ENCODE measurements around the gene CLNS1A. TPM values are rescaled to one million over a fixed set of nuclear protein-coding genes. Genes with fewer than 3 reads are reported as not detected.
A peak's percentile ranks its signal among the peaks of the same experiment; 100 is the strongest.
"Not testable (repeated sequence)": the region's sequence is repeated elsewhere in the genome, so short reads cannot be mapped to it uniquely, and the experiment has no call there.

The CLNS1A gene
- total and polyA plus RNA-seq, 8 donors, result 31.1 to 65.8 (median 52.0) TPM

DNA sequence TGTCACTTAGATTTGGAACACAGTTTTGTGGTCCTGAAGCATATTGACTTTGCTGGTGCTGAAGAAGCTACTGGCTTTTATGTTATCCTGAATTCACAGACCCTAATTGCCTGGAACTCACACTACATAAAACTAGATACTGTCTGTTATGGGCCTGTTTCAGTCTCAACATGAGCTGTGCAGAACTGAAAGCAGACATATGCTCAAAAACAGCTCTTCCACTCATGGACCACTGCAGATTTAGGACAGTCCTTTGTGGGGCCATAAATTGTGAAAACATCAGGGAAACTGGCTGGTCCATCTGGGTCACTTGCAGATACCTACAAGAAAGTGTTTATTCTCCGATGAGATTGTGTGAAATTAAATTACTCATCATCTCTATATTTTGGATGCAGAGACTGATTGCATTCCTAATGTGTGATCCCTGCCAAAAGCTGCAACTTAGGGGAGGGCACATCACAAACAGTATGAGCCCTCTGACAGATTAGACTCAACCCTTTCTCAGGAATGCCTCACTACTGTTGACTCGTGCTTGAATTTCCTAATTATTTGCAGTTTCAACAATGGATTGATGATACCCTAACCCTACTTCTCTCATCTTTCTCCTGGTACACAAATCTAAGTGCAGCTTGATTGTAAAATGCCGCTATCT lies 10.2 kb upstream of the CLNS1A start:
- no peak overlapping the region for H3K27ac ChIP-seq
- TF ChIP-seq, protein P1, sequence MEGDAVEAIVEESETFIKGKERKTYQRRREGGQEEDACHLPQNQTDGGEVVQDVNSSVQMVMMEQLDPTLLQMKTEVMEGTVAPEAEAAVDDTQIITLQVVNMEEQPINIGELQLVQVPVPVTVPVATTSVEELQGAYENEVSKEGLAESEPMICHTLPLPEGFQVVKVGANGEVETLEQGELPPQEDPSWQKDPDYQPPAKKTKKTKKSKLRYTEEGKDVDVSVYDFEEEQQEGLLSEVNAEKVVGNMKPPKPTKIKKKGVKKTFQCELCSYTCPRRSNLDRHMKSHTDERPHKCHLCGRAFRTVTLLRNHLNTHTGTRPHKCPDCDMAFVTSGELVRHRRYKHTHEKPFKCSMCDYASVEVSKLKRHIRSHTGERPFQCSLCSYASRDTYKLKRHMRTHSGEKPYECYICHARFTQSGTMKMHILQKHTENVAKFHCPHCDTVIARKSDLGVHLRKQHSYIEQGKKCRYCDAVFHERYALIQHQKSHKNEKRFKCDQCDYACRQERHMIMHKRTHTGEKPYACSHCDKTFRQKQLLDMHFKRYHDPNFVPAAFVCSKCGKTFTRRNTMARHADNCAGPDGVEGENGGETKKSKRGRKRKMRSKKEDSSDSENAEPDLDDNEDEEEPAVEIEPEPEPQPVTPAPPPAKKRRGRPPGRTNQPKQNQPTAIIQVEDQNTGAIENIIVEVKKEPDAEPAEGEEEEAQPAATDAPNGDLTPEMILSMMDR (IDR thresholded peaks at IDR 0.05), result no peak
- FAIRE-seq (no peak), DNase-seq (no peak), ATAC-seq (no peak)
- no peak overlapping the region for H3K4me3 ChIP-seq
- H3K27me3 ChIP-seq, result no peaks in the 10 kb centered on the region
- peaks cover 0 to 8% (median 0%) of the 10 kb centered on the region in 3 donors for H3K4me1 ChIP-seq
- intact Hi-C loops (cut with DNase I), result no loop called here
- H3K36me3 ChIP-seq, result no peaks in the 10 kb centered on the region
- no peaks in the 10 kb centered on the region for H3K9me3 ChIP-seq
- 53 to 57% methylated on average over 3 of the region's 3 CpGs for WGBS, 2 donors

DNA sequence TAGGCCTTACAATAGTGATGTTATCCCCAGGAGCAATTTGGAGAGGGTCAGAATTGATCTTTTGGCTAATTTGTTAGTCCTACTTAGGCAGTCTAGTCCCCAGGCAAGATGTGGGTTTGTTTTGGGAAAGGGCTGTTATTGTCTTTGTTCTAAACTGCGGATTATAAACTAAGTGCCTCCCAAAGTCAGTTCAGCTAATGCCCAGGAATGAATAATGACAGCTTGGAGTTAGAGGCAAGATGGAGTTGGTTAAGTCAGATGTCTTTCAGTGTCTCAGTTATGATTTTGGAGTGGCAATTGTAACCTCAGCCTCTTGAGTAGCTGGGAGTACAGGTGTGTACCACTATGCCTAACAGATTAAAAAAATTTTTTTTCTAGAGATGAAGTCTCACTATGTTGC lies 7.3 kb upstream of the CLNS1A start:
- WGBS, 2 donors, result 76 to 86% methylated on average over 1 of the region's 1 CpG
- FAIRE-seq (no peak), ATAC-seq (no peak)

DNA sequence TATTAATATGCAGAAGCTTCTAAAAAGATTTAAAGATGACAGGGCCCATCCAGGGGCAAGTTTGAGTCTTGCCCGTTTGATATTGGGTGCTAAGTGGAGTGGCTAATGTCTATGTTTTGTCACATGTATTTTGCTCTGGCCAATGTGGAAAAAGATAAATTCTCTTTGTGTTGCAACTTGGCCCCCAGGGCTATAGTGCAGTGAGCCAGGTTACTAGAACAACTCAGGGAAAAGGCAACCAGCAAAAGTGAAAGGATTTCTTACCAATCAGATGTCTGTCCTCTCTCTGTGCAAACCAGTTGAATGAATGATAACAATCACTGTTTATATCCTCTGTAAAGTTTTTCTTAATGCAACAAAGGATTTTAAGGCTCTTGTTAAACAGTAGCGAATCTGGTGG lies 4.6 kb upstream of the CLNS1A start:
- DNase-seq, result no peak
- TF ChIP-seq, protein P1 (IDR thresholded peaks at IDR 0.05), result no peak
- Histone ChIP-seq H3K4me3 (no peak overlapping the region), H3K27ac (no peak overlapping the region), H3K36me3 (no peaks in the 10 kb centered on the region), H3K9me3 (no peaks in the 10 kb centered on the region), H3K27me3 (no peaks in the 10 kb centered on the region), H3K4me1 (peaks cover 0 to 9% (median 0%) of the 10 kb centered on the region in 3 donors)
- intact Hi-C loops (cut with DNase I), result no loop called here
- FAIRE-seq, result no peak
- WGBS, 2 donors, result 85 to 86% methylated on average over 2 of the region's 2 CpGs
- no peak for ATAC-seq

More for the DNA sequence above, 7.3 kb upstream of the CLNS1A start:
- intact Hi-C loops (cut with DNase I), result no loop called here
- no peaks in the 10 kb centered on the region for H3K9me3 ChIP-seq
- peaks cover 0 to 9% (median 0%) of the 10 kb centered on the region in 3 donors for H3K4me1 ChIP-seq
- TF ChIP-seq, protein P1 (IDR thresholded peaks at IDR 0.05), result no peak
- H3K27me3 ChIP-seq, result no peaks in the 10 kb centered on the region
- no peak overlapping the region for H3K27ac ChIP-seq
- no peak for DNase-seq
- no peak overlapping the region for H3K4me3 ChIP-seq
- no peaks in the 10 kb centered on the region for H3K36me3 ChIP-seq

DNA sequence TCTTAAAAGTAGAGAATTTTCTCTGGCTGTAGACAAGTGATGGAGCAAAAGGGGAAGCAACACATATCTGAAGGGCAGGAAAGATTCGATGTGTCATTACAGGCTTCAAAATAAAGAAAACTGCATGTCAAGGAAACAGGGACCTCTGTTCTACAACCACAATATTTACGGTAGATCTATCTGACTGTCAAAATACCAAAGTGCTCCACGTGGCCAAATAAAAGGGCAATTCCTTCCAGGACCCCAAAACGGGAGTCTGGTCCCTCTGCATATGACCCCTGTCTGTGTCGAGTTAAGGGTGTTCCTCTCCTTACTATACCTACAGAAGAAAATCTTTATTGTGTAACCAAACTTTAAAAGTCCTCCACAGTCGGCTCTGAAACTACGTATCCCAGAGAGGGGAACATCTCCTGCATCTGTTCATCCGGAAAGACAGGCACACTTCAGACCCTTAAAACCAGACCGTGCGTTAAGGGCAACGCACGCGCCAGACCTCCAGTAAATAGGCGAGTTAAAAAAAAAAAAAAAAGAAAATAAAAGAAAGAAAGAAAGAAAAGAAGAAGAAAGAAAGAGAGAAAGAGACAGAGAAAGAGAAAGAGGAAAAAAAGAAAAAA lies 756 bp downstream of the CLNS1A start:
- 1 to 2% methylated on average over 14 of the region's 14 CpGs for WGBS, 2 donors
- FAIRE-seq (no peak), DNase-seq (no peak), ATAC-seq (peak in 1 of 4 donors; percentile 3)
- Histone ChIP-seq H3K4me1 (peaks cover 0 to 11% (median 7%) of the 10 kb centered on the region in 3 donors), H3K36me3 (no peaks in the 10 kb centered on the region), H3K27me3 (no peaks in the 10 kb centered on the region), H3K27ac (peak overlapping the region in 2 of 4 donors; percentile 67 to 74), H3K4me3 (peak overlapping the region; percentile 84 to 95 (median 95)), H3K9me3 (no peaks in the 10 kb centered on the region)
- TF ChIP-seq, protein P1 (IDR thresholded peaks at IDR 0.05), result no peak
- intact Hi-C loops (cut with DNase I), result no loop called here

DNA sequence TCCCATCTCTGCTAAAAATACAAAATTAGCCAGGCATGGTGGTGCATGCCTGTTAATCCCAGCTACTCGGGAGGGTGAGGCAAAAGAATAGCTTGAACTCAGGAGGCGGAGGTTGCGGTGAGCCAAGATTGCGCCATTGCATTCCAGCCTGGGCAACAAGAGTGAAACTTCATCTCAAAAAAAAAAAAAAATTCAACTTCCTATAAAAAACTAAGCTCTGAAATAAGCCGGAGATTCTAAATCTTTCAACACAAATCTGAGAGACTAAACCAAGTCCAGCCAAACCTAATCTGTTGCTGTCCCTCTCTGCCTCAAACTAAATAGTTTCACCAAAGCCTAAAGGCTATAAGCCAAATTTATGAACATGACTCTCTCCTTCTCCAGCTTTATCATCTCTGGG lies 3.7 kb downstream of the CLNS1A start:
- H3K9me3 ChIP-seq; H3K4me3 ChIP-seq; intact Hi-C loops (cut with DNase I); H3K36me3 ChIP-seq; ATAC-seq; DNase-seq; H3K27ac ChIP-seq; FAIRE-seq; H3K27me3 ChIP-seq: not testable (repeated sequence)
- peaks cover 0 to 11% (median 9%) of the 10 kb centered on the region in 3 donors for H3K4me1 ChIP-seq
- WGBS, 2 donors, result 89 to 97% methylated on average over 5 of the region's 5 CpGs

Data from pancreas (tissue), 10 donors.